Mucosa of descending colon (tissue), 3 donors: ENCODE data around the gene CLCNKB. TPM values are rescaled to one million over a fixed set of nuclear protein-coding genes. Genes with fewer than 3 reads are reported as not detected.

ENCODE experiments used
- ATAC-seq: fragments of 200-7000 bp; cut with Tn5 transposase; one replicate; pipeline ENCODE4 v1.9.1; 2020; ENCODE audit warnings: mild to moderate bottlenecking, moderate library complexity
- DNase-seq, 3 donors: peaks; one replicate each; pipeline ENCODE4 v3.0.0-alpha.2; 2020
- H3K36me3 ChIP-seq: fragments of 200-600 bp; one replicate; pipeline ENCODE4 v1.8.0; 2021; ENCODE audit warnings: low read depth, mild to moderate bottlenecking
- H3K4me1 ChIP-seq: fragments of 200-600 bp; one replicate; pipeline ENCODE4 v1.8.0; 2021; ENCODE audit warnings: low read depth, mild to moderate bottlenecking
- H3K4me3 ChIP-seq: fragments of 200-600 bp; one replicate; pipeline ENCODE4 v1.8.0; 2021; ENCODE audit warnings: mild to moderate bottlenecking
- H3K9me3 ChIP-seq: fragments of 200-600 bp; one replicate; pipeline ENCODE4 v1.8.0; 2021; ENCODE audit warnings: mild to moderate bottlenecking
- CTCF ChIP-seq: fragments of 200-600 bp; IDR thresholded peaks from one replicate; pipeline ENCODE4 v1.8.0; 2022; ENCODE audit warnings: antibody characterized with exemption, mild to moderate bottlenecking
- intact Hi-C, 2 donors: fragments of 100-400 bp; cut with DNase I in 1 of 2; cut with micrococcal nuclease in 1 of 2; formaldehyde crosslinking; loops; one replicate each; pipeline versions ENCODE4 v1.11.0 to v1.11.1; 2022; cut with DNase I, micrococcal nuclease
- total RNA-seq, 3 donors: library from RNA; stranded (reverse); fragmentation: NEBNext Ultra II Directional in 2 of 3; extraction: Animal tissue kit (Norgen Biotek cat#: 25700) in 2 of 3; gene quantifications; one replicate each; pipeline versions ENCODE4 v1.2.1 to v1.2.4, GENCODE V29; 2021 to 2023
- donor health status: DM: no; HTN: no; CAD: no; lungs with moderate emphysema.
- donor health status: DM: no; HTN: no; CAD: no.
- donor health status: DM: no; HTN: yes; CAD: no.

CLCNKB gene
- total RNA-seq, 3 donors from 2014 or later, result 1.2 TPM; not detected in 2

- Histone ChIP-seq H3K36me3 (no peaks in the 10 kb centered on the region), H3K4me1 (peaks cover 12% of the 10 kb centered on the region), H3K4me3 (no peak overlapping the region), H3K9me3 (no peaks in the 10 kb centered on the region)
- DNase-seq (no peak), ATAC-seq (no peak)
- intact Hi-C loops, result no loop called here
- no peak for TF ChIP-seq CTCF
Measured at GRCh38 chr1:16087733-16088132, 44.2 kb downstream of the CLCNKB start.

- ATAC-seq (no peak), DNase-seq (no peak)
- intact Hi-C loops, result no loop called here
- no peak for TF ChIP-seq CTCF
- Histone ChIP-seq H3K36me3 (no peaks in the 10 kb centered on the region), H3K4me1 (peaks cover 5% of the 10 kb centered on the region), H3K4me3 (no peak overlapping the region), H3K9me3 (no peaks in the 10 kb centered on the region)
Measured at GRCh38 chr1:16088351-16088911, 44.8 kb downstream of the CLCNKB start.

- Histone ChIP-seq H3K9me3 (no peaks in the 10 kb centered on the region), H3K4me1 (no peaks in the 10 kb centered on the region), H3K36me3 (no peaks in the 10 kb centered on the region), H3K4me3 (no peak overlapping the region)
- ATAC-seq (no peak), DNase-seq (no peak)
- intact Hi-C loops, result no loop called here
- TF ChIP-seq CTCF, result no peak
Measured at GRCh38 chr1:16088996-16089395, 45.4 kb downstream of the CLCNKB start.

GRCh38 chr1:16090076-16090826 is 46.7 kb downstream of the CLCNKB start:
- ATAC-seq, result no peak
- intact Hi-C loops, result no loop called here
- no peak for TF ChIP-seq CTCF

GRCh38 chr1:16091296-16091695 is 47.7 kb downstream of the CLCNKB start:
- peak; percentile 60 for ATAC-seq

More at GRCh38 chr1:16090076-16090826, 46.7 kb downstream of the CLCNKB start:
- H3K4me3 ChIP-seq, result no peak overlapping the region
- H3K36me3 ChIP-seq, result no peaks in the 10 kb centered on the region
- H3K4me1 ChIP-seq, result no peaks in the 10 kb centered on the region
- DNase-seq, result no peak
- H3K9me3 ChIP-seq, result no peaks in the 10 kb centered on the region

More at GRCh38 chr1:16091296-16091695, 47.7 kb downstream of the CLCNKB start:
- no peak for TF ChIP-seq CTCF
- Histone ChIP-seq H3K4me1 (no peaks in the 10 kb centered on the region), H3K9me3 (no peaks in the 10 kb centered on the region), H3K36me3 (no peaks in the 10 kb centered on the region), H3K4me3 (no peak overlapping the region)
- no peak for DNase-seq
- intact Hi-C loops, result no loop called here
